HL-60 (cell line): ENCODE results near the gene ENDOD1.
"Not testable (repeated sequence)": the region's sequence is repeated elsewhere in the genome, so short reads cannot be mapped to it uniquely, and the experiment has no call there.

Experiments used
- DNase-seq, 2 experiments: peaks; one replicate each; pipeline ENCODE4 v3.0.0-alpha.2; 2010 to 2020; ENCODE audit warnings: low read depth in 1 of 2, low spot score in 1 of 2
- H3K27ac ChIP-seq: fragments of 250-450 bp; sonication (Bioruptor Pico); replicated peaks from 2 replicates; pipeline ENCODE4 v1.5.1; 2020; ENCODE audit warnings: mild to moderate bottlenecking, moderate library complexity
- H3K27me3 ChIP-seq: fragments of 250-450 bp; sonication (Bioruptor Pico); 2 replicates; pipeline ENCODE4 v1.5.1; 2021; ENCODE audit warnings: mild to moderate bottlenecking, moderate library complexity; ENCODE audit not compliant: insufficient read depth, poor library complexity, severe bottlenecking
- H3K4me3 ChIP-seq: replicated peaks from 2 replicates; pipeline ENCODE4 v1.5.1; 2011; ENCODE audit warnings: mild to moderate bottlenecking, control low read depth, low read length; ENCODE audit not compliant: insufficient read depth
- GABPA ChIP-seq: IDR thresholded peaks from 2 replicates; pipeline ENCODE4 v1.6.1; 2012; ENCODE audit warnings: low read depth
- POLR2AphosphoS5 ChIP-seq: IDR thresholded peaks from 2 replicates; pipeline ENCODE4 v1.6.1; 2012; ENCODE audit warnings: low read depth
- SPI1 ChIP-seq: IDR thresholded peaks from 2 replicates; pipeline ENCODE4 v1.6.1; 2012; ENCODE audit warnings: low read depth, mild to moderate bottlenecking, borderline replicate concordance
- TF ChIP-seq, protein P1 (sequence below): IDR thresholded peaks from 2 replicates; pipeline ENCODE4 v1.6.1; 2012; ENCODE audit warnings: low read depth; ENCODE audit not compliant: insufficient replicate concordance
- TF ChIP-seq, protein P2 (sequence below): IDR thresholded peaks from one replicate; pipeline ENCODE4 v1.5.1; 2011; ENCODE audit warnings: low read length, control low read depth, inconsistent platforms; ENCODE audit not compliant: insufficient read depth

The ENDOD1 gene

DNA sequence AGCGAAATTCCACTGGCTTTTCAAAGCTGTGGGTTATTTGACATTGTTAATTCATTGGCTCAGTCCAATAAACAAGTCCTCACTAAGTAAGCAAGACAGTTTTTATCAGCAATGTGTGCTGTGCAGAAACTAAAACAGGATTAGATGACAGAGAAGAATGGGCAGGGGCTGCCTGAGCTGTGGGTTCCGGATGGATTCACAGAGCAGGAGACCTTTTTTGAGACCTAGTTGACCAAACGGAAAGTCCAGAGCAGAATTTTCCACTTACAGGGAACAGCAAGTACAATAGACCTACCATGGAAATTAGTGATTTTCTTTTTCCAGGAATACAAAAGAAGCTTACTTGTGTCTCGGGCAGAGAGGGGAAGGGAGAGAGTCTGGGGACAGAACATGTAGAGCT is 45.6 kb upstream of the ENDOD1 start:
- Histone ChIP-seq H3K27ac (no peak overlapping the region), H3K27me3 (peaks cover 4% of the 10 kb centered on the region), H3K4me3 (no peak overlapping the region)
- no peak for DNase-seq
- TF ChIP-seq GABPA (no peak), POLR2AphosphoS5 (no peak), SPI1 (no peak)
- TF ChIP-seq, protein P1, sequence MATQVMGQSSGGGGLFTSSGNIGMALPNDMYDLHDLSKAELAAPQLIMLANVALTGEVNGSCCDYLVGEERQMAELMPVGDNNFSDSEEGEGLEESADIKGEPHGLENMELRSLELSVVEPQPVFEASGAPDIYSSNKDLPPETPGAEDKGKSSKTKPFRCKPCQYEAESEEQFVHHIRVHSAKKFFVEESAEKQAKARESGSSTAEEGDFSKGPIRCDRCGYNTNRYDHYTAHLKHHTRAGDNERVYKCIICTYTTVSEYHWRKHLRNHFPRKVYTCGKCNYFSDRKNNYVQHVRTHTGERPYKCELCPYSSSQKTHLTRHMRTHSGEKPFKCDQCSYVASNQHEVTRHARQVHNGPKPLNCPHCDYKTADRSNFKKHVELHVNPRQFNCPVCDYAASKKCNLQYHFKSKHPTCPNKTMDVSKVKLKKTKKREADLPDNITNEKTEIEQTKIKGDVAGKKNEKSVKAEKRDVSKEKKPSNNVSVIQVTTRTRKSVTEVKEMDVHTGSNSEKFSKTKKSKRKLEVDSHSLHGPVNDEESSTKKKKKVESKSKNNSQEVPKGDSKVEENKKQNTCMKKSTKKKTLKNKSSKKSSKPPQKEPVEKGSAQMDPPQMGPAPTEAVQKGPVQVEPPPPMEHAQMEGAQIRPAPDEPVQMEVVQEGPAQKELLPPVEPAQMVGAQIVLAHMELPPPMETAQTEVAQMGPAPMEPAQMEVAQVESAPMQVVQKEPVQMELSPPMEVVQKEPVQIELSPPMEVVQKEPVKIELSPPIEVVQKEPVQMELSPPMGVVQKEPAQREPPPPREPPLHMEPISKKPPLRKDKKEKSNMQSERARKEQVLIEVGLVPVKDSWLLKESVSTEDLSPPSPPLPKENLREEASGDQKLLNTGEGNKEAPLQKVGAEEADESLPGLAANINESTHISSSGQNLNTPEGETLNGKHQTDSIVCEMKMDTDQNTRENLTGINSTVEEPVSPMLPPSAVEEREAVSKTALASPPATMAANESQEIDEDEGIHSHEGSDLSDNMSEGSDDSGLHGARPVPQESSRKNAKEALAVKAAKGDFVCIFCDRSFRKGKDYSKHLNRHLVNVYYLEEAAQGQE, result no peak
- TF ChIP-seq, protein P2, sequence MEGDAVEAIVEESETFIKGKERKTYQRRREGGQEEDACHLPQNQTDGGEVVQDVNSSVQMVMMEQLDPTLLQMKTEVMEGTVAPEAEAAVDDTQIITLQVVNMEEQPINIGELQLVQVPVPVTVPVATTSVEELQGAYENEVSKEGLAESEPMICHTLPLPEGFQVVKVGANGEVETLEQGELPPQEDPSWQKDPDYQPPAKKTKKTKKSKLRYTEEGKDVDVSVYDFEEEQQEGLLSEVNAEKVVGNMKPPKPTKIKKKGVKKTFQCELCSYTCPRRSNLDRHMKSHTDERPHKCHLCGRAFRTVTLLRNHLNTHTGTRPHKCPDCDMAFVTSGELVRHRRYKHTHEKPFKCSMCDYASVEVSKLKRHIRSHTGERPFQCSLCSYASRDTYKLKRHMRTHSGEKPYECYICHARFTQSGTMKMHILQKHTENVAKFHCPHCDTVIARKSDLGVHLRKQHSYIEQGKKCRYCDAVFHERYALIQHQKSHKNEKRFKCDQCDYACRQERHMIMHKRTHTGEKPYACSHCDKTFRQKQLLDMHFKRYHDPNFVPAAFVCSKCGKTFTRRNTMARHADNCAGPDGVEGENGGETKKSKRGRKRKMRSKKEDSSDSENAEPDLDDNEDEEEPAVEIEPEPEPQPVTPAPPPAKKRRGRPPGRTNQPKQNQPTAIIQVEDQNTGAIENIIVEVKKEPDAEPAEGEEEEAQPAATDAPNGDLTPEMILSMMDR, result no peak

DNA sequence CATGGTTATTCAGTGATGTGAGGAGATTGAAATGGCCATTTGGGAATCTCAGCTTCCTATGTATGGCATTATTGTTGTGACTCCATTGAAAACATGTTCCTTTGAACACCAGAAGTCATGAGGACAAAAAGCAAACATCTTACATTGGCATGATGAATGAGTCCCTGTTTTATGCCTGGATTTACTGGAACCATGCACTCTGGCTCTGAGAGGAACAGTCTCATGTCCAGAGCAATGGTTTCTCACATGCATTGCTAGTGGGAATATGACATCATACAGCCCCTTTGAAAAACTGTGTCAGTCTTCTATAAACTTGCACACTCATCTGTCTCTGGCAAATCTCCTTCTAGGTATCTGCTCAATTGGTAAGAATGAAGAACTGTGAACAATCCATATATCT is 43.8 kb upstream of the ENDOD1 start:
- Histone ChIP-seq H3K27me3 (peaks cover 4% of the 10 kb centered on the region), H3K27ac (no peak overlapping the region), H3K4me3 (no peak overlapping the region)
- TF ChIP-seq, protein P1, result no peak
- TF ChIP-seq, protein P2, result no peak
- TF ChIP-seq GABPA (no peak), POLR2AphosphoS5 (no peak), SPI1 (no peak)
- no peak for DNase-seq

DNA sequence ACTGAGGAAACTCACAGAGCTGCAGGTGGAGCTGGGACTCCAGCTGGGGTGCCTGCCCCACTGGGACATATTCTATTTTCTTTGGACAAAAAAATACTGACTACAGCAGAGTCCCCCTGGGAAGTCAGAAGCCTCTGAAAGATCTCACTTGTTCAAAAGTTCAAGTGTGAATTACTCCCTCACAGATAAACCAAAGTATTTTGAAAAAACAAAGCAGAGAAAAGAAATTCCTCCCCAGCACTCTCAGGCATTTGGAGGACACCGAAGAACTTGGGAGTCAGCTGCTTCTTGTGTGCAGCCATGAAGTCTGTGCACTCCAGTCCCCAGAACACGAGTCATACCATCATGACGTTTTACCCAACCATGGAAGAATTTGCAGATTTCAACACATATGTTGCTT is 40.5 kb upstream of the ENDOD1 start, which contains the start of gene KDM4F:
Gene KDM4F (plus strand): TSS at position 301 of the 400 bp plus-strand sequence.
- H3K4me3 ChIP-seq, DNase-seq, H3K27ac ChIP-seq, H3K27me3 ChIP-seq: not testable (repeated sequence)

DNA sequence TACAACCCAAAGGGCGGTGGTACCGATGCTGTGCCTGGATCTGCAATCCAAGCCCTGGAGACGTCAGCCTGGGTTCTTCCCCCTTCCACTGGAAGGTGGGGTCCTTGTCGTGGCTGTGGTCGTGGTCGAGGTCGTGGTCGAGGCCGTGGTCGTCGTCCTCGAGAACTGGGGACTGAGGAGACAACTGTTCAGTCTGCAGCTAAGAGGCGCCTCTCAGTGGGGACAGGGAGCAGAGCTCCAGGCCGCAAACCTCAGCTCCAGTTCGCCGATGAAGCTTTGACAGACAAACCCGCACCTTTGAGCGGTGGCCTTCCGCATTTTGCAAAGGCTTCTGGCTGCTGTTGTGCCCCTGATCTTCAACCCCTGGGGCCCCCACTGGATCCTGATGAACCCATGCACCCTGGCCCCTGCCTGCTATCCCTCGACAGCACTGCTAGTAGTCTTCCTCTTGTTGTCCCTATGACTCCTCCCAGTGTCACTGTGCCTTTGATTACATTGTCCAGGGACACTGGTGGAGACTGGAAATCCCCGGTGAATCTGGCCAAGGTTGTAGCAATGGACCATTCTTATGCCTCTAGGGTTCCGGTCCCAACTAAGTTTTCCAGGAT is 38.9 kb upstream of the ENDOD1 start:
- Histone ChIP-seq H3K27ac (no peak overlapping the region), H3K27me3 (no peaks in the 10 kb centered on the region), H3K4me3 (no peak overlapping the region)
- DNase-seq, result no peak
- TF ChIP-seq POLR2AphosphoS5 (no peak), SPI1 (no peak), GABPA (no peak)
- TF ChIP-seq, protein P1, result no peak
- TF ChIP-seq, protein P2, result no peak
